Smooth muscle cell (in vitro differentiated cells): ENCODE measurements around the gene HEMK1. TPM values are rescaled to one million over a fixed set of nuclear protein-coding genes. Genes with fewer than 3 reads are reported as not detected.

Source experiments
- DNase-seq: peaks from one replicate; lab custom pipeline; 2025; ENCODE audit not compliant: unreplicated experiment; lab: John Stamatoyannopoulos, UW
- H2AFZ ChIP-seq: fragments of 200-600 bp; sonication (generic); 2 replicates; pipeline ENCODE4 v1.6.0; 2016; ENCODE audit warnings: antibody characterized with exemption, low read depth, mild to moderate bottlenecking
- H3F3A ChIP-seq: fragments of 200-600 bp; sonication (generic); 2 replicates; pipeline ENCODE4 v1.6.0; 2017; ENCODE audit warnings: antibody characterized with exemption, low read depth
- H3K27ac ChIP-seq: fragments of 200-600 bp; sonication (generic); 2 replicates; pipeline ENCODE4 v1.5.1; 2016; ENCODE audit warnings: low read depth, mild to moderate bottlenecking
- H3K27me3 ChIP-seq: fragments of 200-600 bp; sonication (generic); 2 replicates; pipeline ENCODE4 v1.6.1; 2016; ENCODE audit warnings: low read depth, mild to moderate bottlenecking
- H3K36me3 ChIP-seq: fragments of 200-600 bp; sonication (generic); 2 replicates; pipeline ENCODE4 v1.5.1; 2016; ENCODE audit warnings: low read depth
- H3K4me1 ChIP-seq: fragments of 200-600 bp; sonication (generic); 2 replicates; pipeline ENCODE4 v1.5.1; 2016; ENCODE audit warnings: low read depth
- H3K4me2 ChIP-seq: fragments of 200-600 bp; sonication (generic); 2 replicates; pipeline ENCODE4 v1.6.0; 2016; ENCODE audit warnings: mild to moderate bottlenecking
- H3K4me3 ChIP-seq: fragments of 200-600 bp; sonication (generic); 2 replicates; pipeline ENCODE4 v1.5.1; 2016; ENCODE audit warnings: mild to moderate bottlenecking
- H3K79me2 ChIP-seq: fragments of 200-600 bp; sonication (generic); 2 replicates; pipeline ENCODE4 v1.6.0; 2016; ENCODE audit warnings: low read depth, mild to moderate bottlenecking
- H3K9ac ChIP-seq: fragments of 200-600 bp; sonication (generic); 2 replicates; pipeline ENCODE4 v1.6.0; 2016; ENCODE audit warnings: low read depth
- H3K9me3 ChIP-seq: fragments of 200-600 bp; sonication (generic); replicated peaks from 2 replicates; pipeline ENCODE4 v1.5.1; 2016; ENCODE audit warnings: low read depth
- H4K20me1 ChIP-seq: fragments of 200-600 bp; sonication (generic); 2 replicates; pipeline ENCODE4 v1.6.0; 2016; ENCODE audit warnings: low read depth
- CTCF ChIP-seq: fragments of 200-600 bp; sonication (generic); IDR thresholded peaks from 2 replicates; pipeline ENCODE4 v1.5.1; 2017; ENCODE audit warnings: borderline replicate concordance, mild to moderate bottlenecking, antibody characterized with exemption; ENCODE audit not compliant: insufficient read depth, poor library complexity, severe bottlenecking
- WGBS: methylation state at CpG from one replicate; pipeline ENCODE4 v1.1.7; 2016; ENCODE audit warnings: low lambda C conversion rate; 5-methylcytosine and 5-hydroxymethylcytosine counted together
- polyA plus RNA-seq: library from polyadenylated mRNA; unstranded; fragments of >200 nt; fragmentation: Nextera tagmentation; extraction: Ambion mirVana; gene quantifications from 2 replicates; pipeline ENCODE4 v1.2.1, GENCODE V29; 2016
- total RNA-seq: library from RNA; depleted of rRNA; stranded (reverse); fragments of >200 nt; gene quantifications from 2 replicates; pipeline ENCODE4 v1.2.3, GENCODE V29; 2014

The HEMK1 gene
- total and polyA plus RNA-seq, 2 experiments from 2014 or later: 15.3 to 28.3 TPM

GRCh38 chr3:50637945-50638344, 68.6 kb downstream of the HEMK1 start:
- no peak for TF ChIP-seq CTCF
- H3K27ac ChIP-seq: no peak overlapping the region

DNA sequence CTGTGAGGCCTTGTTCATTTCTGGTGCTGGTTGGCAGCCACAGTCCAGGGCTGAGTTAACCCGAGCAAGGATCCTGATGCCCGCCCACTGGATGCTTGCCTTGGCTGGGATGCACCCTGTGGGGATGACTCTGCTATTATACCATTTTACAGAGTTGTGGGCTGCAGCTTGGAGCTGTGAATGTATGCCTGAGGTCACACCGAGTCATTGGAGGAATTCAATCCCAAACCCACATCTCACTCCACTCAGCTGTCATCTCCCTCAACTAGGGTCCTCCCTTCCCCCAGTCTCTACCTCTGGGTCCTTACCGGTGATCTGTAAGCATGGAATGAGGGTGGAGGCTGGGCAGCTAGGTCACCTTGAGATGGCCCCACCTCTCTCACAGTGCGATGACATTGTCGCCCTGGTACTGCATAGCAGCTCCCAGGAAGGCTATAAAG, 69.8 kb downstream of the HEMK1 start:
- Histone ChIP-seq H3K9ac (no peak overlapping the region), H4K20me1 (peaks cover 32% of the 10 kb centered on the region), H3K4me2 (peak overlapping the region; percentile 6), H3K79me2 (no peaks in the 10 kb centered on the region), H3K27ac (no peak overlapping the region), H3K9me3 (no peaks in the 10 kb centered on the region), H3K4me1 (peaks cover 7% of the 10 kb centered on the region), H3F3A (no peaks in the 10 kb centered on the region), H3K27me3 (no peaks in the 10 kb centered on the region), H3K36me3 (no peaks in the 10 kb centered on the region), H2AFZ (no peak overlapping the region), H3K4me3 (no peak overlapping the region)
- no peak for DNase-seq
- no peak for TF ChIP-seq CTCF
- 43% methylated on average over 6 of the region's 6 CpGs for WGBS

More at GRCh38 chr3:50637945-50638344, 68.6 kb downstream of the HEMK1 start:
- Histone ChIP-seq H3K27me3 (no peaks in the 10 kb centered on the region), H3F3A (no peaks in the 10 kb centered on the region), H3K9me3 (no peaks in the 10 kb centered on the region), H3K36me3 (no peaks in the 10 kb centered on the region), H4K20me1 (peaks cover 36% of the 10 kb centered on the region), H3K9ac (no peak overlapping the region), H3K4me1 (peaks cover 7% of the 10 kb centered on the region), H2AFZ (no peak overlapping the region), H3K4me3 (no peak overlapping the region), H3K4me2 (peak overlapping the region; percentile 6), H3K79me2 (no peaks in the 10 kb centered on the region)
- WGBS: 69% methylated on average over 3 of the region's 3 CpGs
- DNase-seq: no peak

DNA sequence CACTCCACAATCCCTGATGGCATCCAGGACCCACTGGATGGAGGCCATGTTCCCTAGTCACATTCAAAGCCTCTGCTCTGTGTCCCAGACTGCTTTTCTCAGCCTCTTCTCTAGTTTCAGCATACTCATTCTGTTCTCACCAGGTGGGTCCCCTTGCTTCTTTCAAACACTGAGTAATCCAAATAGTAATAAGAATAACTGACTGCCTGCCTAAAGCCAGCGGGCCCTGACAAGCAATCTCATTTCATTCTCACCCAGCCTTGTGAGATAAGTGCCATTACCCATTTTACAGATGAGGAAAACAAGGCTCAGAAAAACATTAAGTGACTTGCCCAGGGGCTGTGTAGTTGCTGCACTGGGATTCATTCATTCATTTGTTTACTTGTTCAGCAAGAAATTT, 73.1 kb downstream of the HEMK1 start:
- no peaks in the 10 kb centered on the region for H3K36me3 ChIP-seq
- no peaks in the 10 kb centered on the region for H3K27me3 ChIP-seq
- H3K4me2 ChIP-seq: no peak overlapping the region
- 97% methylated on average over 1 of the region's 1 CpG for WGBS
- H3K9ac ChIP-seq: no peak overlapping the region
- no peak for DNase-seq
- H3F3A ChIP-seq: no peaks in the 10 kb centered on the region
- no peaks in the 10 kb centered on the region for H3K9me3 ChIP-seq
- H3K4me3 ChIP-seq: no peak overlapping the region
- H2AFZ ChIP-seq: no peak overlapping the region
- H3K4me1 ChIP-seq: peaks cover 7% of the 10 kb centered on the region
- peaks cover 21% of the 10 kb centered on the region for H4K20me1 ChIP-seq
- no peak overlapping the region for H3K27ac ChIP-seq
- TF ChIP-seq CTCF: no peak
- H3K79me2 ChIP-seq: no peaks in the 10 kb centered on the region

DNA sequence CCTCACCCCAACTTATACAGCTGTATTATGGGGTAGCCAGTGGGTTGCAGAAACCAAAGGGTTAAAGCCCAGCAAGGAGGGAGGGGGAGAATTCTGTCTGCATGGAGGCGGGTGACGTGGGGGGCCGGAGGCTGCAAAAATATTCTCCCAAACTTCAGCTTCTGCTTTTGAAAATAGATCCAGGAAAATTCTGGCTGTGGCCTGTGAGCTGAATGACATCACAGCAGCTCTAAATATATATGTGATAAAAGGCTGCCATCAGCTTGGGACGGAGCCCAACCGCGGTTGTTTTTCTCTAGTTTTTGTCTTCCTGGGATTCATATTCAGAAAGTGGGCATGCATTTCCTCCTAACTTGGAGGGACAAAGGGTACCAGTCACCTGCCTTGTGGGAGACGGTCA, 75.2 kb downstream of the HEMK1 start:
- H3K4me1 ChIP-seq: no peaks in the 10 kb centered on the region
- no peaks in the 10 kb centered on the region for H3K9me3 ChIP-seq
- H3K4me2 ChIP-seq: no peak overlapping the region
- no peak overlapping the region for H3K27ac ChIP-seq
- H3K36me3 ChIP-seq: no peaks in the 10 kb centered on the region
- H3F3A ChIP-seq: no peaks in the 10 kb centered on the region
- no peaks in the 10 kb centered on the region for H3K27me3 ChIP-seq
- no peak overlapping the region for H2AFZ ChIP-seq
- 94% methylated on average over 7 of the region's 7 CpGs for WGBS
- no peak for DNase-seq
- no peak overlapping the region for H3K9ac ChIP-seq
- no peaks in the 10 kb centered on the region for H3K79me2 ChIP-seq
- H3K4me3 ChIP-seq: no peak overlapping the region
- TF ChIP-seq CTCF: no peak
- peaks cover under 1% of the 10 kb centered on the region for H4K20me1 ChIP-seq
